Ramos (cell line): ENCODE measurements around the gene LGR6.

ENCODE experiments used
- in situ Hi-C: fragments of 300-500 bp; cut with MboI; formaldehyde crosslinking; loops from one replicate; pipeline ENCODE4 v1.14.3; 2022; ENCODE audit warnings: low sequenced_read_pairs; ENCODE audit not compliant: unreplicated experiment

The LGR6 gene

DNA sequence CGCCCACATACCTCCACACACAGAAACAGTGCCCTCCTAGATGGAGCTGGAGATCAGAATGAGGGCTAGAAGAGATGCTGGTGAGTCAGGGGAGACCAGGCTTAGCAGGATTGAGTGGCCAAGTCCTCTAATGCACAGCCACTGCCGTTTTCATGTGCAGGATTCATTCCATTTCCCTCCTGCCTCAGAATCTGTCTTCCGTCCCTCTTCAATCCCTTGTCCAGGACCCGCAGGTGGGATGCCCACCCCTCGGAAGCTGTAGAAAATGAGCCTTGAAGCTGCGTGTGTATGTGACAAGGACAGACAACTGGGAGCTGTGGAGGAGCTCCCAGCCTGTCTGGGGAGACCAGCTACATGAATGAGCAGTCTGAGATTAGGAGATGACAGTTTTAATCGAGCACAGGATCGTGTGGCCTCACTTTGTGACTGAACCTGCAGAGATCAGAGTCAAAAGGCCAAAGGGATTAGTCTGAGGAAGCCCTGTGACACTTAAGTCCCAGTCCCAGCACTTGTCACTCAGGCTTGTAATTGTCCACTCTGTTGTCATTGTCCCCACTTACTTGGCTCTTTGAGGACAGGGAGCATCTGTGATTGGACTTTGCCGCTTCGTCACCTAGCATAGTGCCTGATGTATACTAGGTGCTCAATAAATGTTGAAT lies 22.0 kb downstream of the LGR6 start:
- in situ Hi-C loops: no loop called here

GRCh38 chr1:202216691-202217090 lies 23.1 kb downstream of the LGR6 start:
- in situ Hi-C loops: no loop called here

DNA sequence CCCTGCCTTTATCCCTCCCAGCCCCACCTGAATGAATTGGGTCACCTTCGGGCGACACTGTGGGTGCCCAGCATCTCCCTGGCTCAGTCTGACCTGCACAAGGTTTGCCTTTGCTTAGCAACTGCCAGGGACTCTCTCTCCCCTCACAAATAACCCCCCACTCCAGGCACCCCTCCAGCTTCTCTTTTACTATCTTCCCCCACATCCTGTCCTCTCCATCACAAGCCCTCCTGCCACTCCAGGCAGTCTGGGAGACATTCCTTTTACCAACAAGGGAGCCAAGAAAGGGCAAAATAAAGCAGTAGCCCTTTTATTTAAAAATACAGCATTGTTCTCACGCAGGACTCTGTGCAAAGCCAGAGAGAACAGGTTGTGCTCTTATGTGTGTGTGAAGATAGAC lies 23.9 kb downstream of the LGR6 start:
- in situ Hi-C loops: no loop called here

DNA sequence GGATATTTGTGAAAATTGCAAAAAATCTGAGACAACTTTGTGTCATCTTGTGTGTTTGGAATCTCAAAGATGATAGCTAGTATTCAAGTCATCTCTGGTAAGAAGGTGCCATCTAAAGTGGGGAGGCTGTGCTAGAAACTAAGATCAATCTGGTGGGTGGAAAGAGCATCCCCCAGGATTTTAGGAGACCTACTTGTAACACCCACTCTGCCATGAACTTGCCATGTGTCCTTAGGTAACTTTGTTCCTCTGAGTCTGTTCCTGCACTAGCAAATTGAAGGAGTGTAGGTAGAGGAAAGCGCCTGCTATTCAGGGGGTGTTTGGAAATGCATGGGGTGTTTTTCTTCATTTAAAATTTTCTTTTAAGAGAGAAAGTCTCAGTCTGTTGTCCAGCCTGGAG lies 24.4 kb downstream of the LGR6 start:
- in situ Hi-C loops: no loop called here

DNA sequence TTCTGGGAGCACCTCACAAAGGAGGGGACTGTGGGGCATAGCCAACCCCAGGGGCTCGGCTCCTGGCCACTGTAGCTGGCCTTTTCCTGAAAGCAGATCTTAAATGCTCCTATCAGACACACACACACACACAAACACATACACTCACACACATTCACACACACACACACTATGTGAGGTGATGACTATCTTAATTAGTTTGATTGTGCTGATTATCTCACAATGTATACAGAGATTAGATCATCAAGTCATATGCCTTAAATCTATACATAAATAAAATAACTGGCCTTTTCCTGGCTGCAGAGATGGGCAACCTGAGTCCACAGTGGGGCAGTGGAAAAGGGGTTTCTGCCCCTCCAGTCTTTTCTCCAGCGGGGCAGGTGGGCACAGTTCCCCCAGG lies 27.1 kb downstream of the LGR6 start:
- in situ Hi-C loops: no loop called here

GRCh38 chr1:202221911-202222909 lies 28.6 kb downstream of the LGR6 start:
- in situ Hi-C loops: no loop called here

GRCh38 chr1:202223121-202223860 lies 29.7 kb downstream of the LGR6 start:
- in situ Hi-C loops: no loop called here

DNA sequence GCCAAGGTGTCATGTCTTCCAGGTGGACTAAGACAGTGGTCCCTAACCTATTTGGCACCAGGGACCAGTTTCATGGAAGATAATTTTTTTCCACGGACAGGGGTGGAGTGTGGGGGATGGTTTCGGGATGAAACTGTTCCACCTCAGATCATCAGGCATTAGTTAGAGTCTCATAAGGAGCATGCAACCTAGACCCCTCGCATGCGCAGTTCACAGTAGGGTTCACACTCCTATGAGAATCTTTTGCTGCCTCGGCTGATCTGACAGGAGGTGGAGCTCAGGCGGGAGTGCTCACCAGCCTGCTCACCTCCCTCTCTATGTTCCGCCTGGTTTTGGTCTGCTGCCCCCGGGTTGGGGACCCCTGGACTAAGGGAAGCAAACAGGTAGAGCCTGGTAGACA lies 30.9 kb downstream of the LGR6 start:
- in situ Hi-C loops: no loop called here

GRCh38 chr1:202225131-202225530 lies 31.5 kb downstream of the LGR6 start:
- in situ Hi-C loops: no loop called here

GRCh38 chr1:202227053-202227672 lies 33.6 kb downstream of the LGR6 start:
- in situ Hi-C loops: no loop called here

GRCh38 chr1:202227997-202228401 lies 34.4 kb downstream of the LGR6 start:
- in situ Hi-C loops: no loop called here

DNA sequence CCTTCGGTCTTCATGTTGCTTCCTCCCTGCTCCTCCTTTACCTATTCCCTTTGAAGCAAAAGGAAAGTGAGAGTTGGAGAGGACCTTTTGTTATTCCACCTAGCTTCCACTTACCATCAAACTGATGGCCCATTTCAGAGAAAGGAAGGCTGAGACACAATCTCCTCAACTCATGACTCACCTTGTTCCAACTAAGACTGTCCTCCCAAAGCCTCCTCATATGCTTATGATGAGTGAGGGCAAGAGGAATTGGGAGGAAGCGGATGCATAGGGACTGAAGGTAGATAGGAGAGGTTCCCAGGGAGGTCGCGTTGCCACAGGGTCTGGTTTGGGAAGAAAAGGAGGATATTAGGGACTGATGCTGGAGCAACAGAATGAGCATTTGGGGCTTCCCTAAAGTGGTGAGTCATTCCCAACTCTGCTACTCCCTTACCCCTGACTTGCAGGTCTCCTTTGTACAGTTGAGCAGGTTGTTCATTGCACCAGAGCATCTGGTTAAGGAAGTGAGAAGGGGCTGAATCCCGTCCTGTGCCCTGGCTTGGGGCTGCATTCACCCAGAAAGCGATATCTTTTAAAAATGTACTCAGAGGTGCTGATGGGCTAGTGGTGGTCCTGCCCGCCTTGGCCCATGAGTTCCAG lies 35.0 kb downstream of the LGR6 start:
- in situ Hi-C loops: no loop called here

DNA sequence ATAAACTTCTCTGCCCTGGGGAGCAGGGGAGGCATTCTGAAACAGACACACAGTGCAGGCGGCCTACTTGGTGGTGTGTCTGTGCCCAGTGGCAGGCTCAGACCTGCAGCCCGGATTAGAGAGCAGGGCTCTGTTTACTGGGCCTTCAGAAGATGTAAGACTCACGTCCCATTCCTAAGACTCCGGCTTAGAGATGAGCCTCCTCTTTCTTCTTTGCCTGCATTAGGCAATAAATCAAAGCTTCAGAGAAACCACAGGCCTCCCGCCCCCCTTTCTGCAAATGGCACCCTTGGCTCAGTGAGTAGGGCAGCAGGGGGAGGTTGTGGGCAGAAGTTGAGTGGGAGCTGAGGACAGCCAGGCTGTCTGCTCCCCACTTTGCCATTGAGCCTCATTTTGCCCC lies 35.8 kb downstream of the LGR6 start:
- in situ Hi-C loops: no loop called here

DNA sequence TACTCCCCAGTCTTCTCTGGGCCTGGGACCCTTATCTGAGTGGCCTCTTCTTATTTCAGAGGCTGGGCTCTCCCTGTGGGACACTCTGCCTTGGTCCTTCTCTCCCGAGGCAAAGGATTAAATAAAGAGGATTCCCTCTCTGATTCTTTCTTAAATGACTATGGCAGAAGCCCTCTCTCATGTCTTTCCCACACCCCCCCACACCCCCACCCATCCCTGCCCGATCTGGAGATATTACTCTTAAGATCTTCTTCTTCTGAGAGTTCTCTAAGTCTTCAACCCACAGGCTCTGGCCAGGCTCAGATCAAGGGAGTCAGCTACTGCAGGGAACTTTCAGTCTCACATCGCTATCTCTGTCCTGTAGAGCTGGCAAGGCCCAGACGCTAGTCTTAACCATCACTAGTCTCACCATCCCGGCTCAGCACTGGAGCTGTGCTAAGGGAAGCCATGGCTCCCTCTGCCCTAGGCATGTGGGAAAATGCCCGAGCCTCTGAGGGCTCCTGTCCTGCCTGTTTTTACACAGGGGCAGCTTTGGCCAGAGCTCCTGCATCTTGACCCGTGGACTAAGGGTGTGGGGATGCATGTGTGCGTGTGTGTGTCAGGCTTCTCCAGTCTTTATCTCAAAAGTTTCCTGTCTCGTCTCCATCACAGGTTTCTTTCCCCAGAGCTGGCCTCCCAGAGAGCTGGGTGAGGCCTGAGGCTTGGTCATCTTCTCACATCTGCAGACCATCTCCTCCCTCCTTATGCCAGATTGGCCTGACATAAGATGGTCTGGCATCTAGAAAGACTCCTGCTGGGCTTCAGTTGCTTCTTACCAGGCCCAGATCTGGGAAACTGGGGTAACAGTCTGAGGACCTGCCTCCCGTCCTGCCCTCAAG lies 36.7 kb downstream of the LGR6 start:
- in situ Hi-C loops: no loop called here

DNA sequence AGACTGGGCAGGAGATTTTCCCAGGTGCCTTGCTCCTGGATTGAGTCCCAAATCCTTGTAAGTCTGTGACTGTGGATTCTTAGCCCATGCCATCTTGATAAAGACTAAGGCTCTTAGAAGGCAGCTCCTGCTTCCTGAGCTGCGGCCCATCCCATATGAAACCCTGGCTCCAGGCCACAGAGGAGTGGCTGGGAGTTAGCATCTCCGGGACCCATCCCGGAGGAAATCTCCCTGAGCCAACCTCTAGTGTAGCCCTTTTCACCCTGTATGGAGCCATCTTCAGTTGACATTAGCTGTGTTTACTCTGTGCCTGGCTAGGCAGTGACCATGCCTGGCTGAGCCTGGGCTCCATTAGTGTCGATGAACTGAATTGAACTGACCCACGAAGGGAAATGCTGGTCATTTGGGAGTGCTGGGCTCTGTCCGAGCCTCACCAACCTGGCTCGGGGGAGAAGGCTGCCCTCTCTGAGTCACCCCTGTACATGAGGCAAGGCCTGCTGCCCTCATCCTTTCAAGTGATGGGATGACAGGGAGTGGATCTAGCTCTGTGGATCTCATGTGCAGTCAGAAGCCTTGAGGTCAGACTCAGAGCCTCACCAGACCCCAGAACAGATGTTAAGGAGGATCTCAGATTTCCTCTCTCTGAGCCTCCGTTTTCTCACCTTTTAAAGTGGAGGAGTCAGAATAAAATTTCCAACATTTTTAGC lies 37.5 kb downstream of the LGR6 start:
- in situ Hi-C loops: no loop called here

DNA sequence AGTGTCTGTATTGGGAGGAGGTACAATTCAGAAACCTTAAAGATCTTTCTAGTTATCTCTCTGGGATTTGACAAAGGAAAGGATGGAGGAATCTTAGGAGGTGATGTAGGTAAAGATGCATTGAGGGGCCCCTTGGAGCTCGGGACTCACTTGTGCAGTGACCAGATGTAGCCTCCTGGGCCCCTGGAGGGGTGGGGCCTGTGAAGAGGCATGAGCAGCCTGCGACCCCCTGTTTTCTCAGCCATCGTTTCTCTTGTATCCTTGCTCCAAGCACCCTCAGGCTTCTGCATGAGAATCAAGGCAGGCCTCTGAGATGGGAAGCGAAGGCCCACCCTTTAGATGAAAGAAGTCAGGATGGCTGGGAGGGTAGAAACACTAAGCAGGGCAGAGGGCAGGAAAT lies 39.6 kb downstream of the LGR6 start:
- in situ Hi-C loops: no loop called here

DNA sequence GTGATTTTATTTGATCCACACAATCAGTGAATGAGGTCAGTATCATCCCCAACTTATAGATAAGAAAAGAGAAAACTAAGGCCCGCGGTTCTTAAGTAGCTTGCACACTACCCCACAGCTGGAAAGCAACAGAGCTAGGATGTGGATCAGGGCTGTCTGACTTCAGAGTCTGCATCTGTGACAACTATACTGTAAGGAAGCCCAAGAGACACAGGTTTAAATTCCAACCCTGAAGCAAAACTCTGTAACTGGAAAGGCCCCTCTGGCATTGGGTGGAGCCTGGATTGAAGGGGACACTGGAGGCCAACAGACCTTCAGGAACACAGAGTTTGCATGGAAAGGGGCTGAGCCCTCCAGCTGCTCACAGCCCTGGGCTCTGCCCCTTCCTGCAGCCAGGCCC lies 40.2 kb downstream of the LGR6 start:
- in situ Hi-C loops: no loop called here

GRCh38 chr1:202234331-202235002 lies 40.9 kb downstream of the LGR6 start:
- in situ Hi-C loops: no loop called here
